Measurements from ENCODE around the gene INPP5E.

Gene INPP5E

GRCh38 chr9:136445799-136446198, 6.2 kb upstream of the INPP5E start:
- DNase-seq (ENCODE audit: low spot score), result no peak

DNA sequence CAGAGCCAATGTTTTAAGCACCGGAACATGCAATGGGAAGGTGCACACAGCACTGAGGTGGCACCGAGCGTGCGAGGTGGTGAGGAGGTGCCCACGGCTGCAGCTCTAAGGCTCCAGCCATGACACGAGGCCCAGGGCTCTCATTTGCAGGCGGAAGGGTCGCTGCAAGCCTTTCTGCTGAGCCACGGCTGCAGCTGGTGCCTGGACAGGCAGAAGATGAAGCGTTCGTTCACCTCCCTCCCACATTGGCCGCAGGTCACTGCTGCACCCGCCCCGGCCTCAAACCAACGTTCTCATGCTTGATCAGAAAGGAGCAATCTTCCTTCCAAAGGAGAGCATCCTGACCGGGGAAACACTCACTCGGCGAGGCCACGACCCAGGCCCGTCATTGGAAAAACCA, 4.5 kb upstream of the INPP5E start:
- no peak for DNase-seq (ENCODE audit: low spot score)

- DNase-seq (ENCODE audit: low spot score), result no peak
These were observed 4.0 kb upstream of the INPP5E start for GRCh38 chr9:136443687-136444086.

DNA sequence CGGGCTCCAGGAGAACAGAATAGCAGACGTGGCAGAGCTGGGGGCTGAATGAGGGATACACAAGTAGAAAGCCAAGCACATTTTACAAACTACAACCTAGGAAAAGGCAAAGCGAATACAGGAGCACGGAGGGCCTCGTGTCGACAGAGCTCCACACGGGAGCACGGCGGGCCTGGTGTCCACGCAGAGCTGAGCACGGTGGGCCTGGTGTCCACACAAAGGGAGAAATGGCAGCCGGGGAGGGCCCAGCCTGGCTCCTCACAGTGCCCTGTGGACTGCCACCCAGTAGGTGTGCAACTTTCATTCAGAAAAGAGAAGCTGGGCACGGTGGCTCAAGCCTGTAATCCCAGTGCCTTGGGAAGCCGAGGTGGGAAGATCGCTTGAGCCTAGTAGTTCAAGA, 3.4 kb upstream of the INPP5E start:
- no peak for DNase-seq (ENCODE audit: low spot score)

GRCh38 chr9:136442265-136442664, 2.6 kb upstream of the INPP5E start:
- no peak for DNase-seq (ENCODE audit: low spot score)

DNA sequence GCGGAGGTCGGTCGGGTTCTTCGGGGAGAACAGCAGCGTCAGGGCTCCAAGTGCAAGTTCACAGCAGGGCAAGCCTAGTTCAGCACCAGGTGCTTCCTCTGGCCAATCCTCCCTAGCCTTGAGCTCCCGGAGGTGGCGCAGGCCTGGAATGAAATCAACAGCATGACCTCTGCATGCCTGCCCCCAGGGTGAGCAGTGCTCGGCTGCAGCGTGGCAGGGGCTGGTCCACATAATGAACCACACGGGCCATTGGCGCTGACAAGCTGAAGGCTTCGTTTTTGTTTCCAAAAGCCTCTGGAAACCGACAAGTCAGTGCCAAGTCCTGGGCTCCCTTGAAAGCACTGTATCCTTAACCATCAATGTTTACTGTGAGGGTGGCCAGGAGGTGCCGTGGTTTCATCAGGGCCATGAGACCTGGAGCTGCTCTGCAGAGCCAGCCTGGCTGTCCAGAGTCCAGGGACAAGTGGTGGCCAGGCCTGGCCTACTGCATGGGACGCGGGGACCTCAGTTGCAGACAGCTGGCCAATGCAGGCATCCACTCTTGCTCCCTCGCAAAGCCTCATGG, 2.1 kb upstream of the INPP5E start:
- no peak for DNase-seq (ENCODE audit: low spot score)

DNA sequence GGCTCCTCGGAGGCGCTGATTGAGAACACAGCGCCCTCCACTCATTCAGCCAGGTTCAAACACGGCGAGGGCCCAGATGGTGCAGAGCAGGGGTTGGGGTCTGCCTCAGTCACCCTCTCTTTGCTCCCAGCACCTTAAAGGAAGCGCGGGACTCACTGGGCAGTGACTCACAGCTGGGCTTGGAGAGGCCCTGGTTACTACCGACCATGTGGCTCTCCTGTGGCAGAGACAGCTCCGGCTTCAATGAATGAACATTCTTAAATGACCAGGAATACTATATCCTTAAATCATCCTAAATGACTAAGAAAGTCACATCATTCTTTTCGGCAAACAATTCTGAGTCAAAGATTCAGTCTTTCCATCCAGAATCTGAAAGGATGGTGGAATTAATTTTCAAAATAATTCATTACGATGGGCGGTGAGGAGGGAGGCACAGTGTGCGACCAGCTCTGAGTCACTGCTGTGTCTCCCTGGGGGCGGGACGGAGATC, 1.6 kb upstream of the INPP5E start:
- DNase-seq (ENCODE audit: low spot score), result no peak

DNA sequence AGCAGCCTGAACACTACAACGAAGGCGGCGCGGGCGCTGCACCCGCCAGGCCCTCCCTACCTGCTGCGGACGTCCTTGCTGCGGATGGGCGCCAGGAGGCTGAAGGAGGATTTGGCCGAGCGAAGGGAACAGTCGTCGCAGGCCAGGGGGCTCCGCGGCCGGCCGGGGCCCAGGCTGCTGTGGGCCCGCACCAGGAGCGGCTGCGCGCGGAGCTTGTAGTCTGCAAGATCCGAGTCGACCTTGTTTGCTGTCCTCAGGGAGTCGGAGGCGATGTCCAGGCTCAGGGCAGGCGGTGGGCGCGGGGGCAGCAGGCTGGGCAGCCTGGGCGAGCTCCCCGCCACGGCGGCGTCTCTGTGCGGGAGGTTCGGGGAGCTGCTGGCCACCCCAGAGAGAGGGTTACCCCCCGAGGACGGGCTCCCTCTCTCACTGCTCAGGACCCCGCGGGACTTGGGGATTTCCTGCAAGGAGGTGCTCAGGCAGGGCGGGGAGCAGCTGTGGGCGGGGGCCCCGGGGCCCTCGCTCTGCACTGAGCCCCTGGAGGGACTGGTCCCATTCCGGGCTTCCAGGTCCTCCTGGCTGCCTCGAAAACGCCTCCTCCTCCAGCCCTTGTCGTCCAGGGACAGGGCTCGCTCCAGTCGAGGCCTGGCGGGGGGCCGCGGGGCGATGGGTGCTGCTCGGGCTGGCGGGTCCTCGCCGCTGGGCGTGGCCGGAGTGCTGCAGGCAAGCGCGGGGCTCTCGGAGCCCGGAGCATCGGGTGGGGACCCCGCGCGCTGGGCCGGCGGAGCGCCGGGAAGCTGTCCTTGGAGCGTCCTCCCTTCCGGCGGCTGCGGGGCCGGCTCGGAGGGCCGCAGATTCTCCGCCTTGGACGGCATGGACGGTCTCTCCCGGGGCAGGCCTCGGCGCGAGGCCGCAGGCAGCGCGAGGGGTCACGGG, 831 bp downstream of the INPP5E start:
- DNase-seq (ENCODE audit: low spot score), result no peak

DNA sequence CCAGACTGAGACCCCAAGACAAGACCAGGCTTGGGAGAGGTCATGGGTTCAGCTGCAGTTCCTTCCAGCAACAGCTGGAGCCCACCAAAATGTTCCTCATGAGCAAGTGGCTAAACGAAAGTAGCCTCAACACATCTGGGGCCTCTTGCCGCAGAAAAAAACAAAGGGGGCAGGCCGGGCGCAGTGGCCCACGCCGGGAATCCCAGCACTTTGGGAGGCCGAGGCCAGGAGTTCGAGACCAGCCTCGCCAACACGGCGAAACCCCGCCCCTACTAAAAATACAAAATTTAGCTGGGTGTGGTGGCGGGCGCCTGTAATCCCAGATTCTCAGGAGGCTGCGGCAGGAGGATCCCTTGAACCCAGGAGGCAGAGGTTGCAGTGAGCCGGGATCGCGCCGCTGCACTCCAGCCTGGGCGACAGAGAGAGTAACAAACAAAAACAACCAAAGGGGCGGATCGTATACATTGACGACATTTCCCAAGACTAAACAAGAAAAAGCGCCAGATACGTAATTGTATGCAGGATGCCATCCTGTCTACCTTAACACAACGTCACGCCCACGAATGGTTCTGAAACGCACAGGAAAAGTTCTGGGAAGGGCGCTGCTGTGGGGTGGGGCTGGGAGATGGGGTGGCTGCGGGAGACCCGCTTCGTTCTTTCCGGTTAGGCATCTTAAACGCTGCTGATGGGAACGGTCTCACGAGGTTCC, 1.7 kb downstream of the INPP5E start:
- no peak for DNase-seq (ENCODE audit: low spot score)

DNA sequence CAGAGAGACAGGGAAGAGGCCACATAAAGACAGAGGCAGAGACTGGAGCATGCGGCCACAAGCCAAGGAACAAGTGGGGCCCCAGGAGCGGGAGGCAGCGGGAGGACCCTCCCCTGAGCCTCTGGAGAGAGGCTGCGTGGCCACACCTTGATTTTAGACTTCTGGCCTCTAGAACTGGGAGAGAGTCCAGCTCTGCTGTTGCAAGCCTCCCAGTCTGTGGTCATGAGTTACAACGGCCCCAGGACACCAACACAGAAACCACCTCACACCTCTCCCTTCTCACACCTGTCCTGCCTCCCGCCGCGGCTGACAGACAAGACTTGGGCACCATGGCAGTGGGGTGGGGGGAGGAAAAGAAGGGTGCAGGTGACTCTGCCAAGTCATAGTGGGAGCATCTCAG, 2.2 kb downstream of the INPP5E start:
- DNase-seq (ENCODE audit: low spot score), result no peak

- no peak for DNase-seq (ENCODE audit: low spot score)
These were observed 3.5 kb downstream of the INPP5E start for GRCh38 chr9:136436055-136436634.

GRCh38 chr9:136434580-136435169, 5.0 kb downstream of the INPP5E start:
- DNase-seq (ENCODE audit: low spot score), result no peak

- DNase-seq (ENCODE audit: low spot score), result no peak
These were observed 5.6 kb downstream of the INPP5E start for GRCh38 chr9:136433849-136434579.

GRCh38 chr9:136433043-136433715, 6.5 kb downstream of the INPP5E start:
- no peak for DNase-seq (ENCODE audit: low spot score)

GRCh38 chr9:136432591-136432990, 7.1 kb downstream of the INPP5E start:
- no peak for DNase-seq (ENCODE audit: low spot score)

GRCh38 chr9:136431782-136432350, 7.8 kb downstream of the INPP5E start:
- DNase-seq (ENCODE audit: low spot score), result no peak

DNA sequence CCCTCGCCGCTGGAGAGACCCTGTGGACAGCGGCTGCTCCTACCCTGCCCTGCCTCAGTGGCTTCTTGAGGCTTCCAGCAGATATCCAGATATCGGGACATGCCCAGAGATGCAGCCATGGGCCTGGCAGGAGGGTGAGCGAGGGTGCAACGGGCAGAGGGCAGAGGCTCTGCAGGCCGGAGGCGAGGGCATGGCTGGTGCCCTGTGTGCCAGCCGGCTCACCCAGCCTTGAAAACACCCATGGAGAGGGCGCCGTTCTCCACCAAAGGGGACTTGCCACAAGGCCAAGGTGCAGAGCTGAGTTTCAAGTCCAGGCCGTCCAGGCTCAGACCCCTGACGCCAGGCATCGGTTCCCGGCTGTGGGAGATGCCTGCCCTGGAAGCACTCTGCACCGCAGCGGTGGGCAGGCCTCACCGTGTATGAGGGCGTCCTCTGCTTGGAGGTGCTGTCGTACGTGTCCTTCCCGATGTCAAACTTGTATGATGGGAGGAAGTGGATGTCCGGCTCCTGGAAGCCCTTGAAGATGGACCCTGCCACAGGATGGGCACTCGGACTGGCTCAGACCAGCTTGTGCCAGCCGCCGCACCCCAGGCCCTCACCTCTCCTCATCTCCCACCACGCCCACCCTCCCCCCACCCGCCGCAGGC, 8.9 kb downstream of the INPP5E start:
- DNase-seq (ENCODE audit: low spot score), result no peak

DNA sequence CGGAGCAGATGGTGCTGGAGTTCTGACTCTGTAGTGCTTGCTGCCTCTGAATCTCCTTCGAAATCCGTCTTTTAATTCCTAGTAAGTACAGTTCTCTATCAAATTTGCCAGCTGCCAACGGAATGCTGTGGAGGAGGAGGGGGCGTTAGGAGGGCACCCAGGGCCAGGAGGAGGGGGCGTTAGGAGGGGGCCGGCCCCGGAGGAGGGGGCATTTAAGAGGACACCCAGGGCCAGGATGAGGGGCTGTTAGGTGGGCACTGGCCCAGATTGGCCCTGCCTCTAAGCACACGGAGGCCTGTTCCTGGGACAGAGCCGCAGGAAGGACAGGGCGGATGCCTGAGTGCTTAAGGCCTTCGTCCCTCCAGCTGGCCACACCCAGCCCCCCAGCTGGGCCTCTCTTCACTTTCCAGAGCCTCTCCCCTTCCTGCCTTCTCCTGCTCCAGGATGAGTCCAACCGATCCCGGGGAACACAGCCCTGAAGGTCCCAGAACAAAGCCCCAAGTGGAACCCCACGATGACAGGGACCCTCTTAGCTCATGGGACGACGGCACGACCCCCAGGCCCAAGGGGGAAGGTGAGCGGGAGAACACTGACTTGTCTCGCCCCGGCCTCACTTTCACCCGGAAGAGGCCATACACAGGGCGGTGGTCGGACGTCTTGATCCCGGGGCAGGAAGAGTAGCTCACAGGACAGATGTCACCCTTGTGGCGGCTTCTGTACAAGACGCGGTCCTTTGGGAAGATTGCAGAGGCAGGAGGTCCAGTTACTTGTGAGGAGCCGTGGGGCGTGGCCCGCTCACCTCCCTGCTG, 9.8 kb downstream of the INPP5E start:
- DNase-seq (ENCODE audit: low spot score), result no peak

GRCh38 chr9:136429075-136429628, 10.5 kb downstream of the INPP5E start:
- no peak for DNase-seq (ENCODE audit: low spot score)

All from cerebellar cortex (tissue), 1 donor.